ENCODE results near the gene CCDC144A. TPM values are rescaled to one million over a fixed set of nuclear protein-coding genes. Genes with fewer than 3 reads are reported as not detected.
"Not testable (repeated sequence)": the region's sequence is repeated elsewhere in the genome, so short reads cannot be mapped to it uniquely, and the experiment has no call there.

CCDC144A gene
- total RNA-seq, 1 experiment from 2014 or later, result 1.9 TPM

DNA sequence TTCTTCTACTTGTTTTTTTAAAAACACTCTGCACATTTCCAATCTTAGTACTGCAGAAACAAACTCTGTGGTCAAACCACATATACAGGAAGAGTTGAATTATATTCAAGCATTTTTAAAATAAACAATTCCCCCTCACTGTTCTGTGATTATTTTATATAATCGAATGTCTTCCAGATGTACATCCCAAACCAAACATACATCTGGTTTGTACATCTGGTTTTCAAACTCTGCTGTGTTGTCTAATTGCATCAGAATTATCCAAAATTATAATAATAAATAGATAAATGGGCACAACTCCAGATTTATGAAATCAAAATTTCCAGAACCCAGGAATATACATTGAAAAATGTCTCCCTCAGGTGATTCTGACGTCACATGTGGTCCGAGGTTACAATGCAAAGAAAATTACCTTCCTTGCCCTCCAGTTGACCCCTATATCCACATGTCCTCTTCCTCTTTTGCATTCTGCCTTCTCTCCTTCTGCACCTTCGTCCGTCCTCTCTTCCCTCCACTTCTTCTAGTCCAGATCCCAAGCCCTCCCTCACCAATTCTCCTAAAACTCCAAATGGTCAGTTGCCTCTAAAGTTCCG, 13.3 kb upstream of the CCDC144A start:
- DNase-seq, result no peak
- no peak overlapping the region for H2BK120ac ChIP-seq (ENCODE audit: low read depth, low read length, poor library complexity, severe bottlenecking)
- no peak overlapping the region for H3K4me3 Mint-ChIP-seq
- H3K14ac ChIP-seq (ENCODE audit: insufficient read depth, low read length), result no peak overlapping the region
- no peaks in the 10 kb centered on the region for H3K23me2 ChIP-seq (ENCODE audit: insufficient read length, low read depth, low read length, poor library complexity, severe bottlenecking)
- no peak overlapping the region for H4K8ac ChIP-seq (replicated peaks; ENCODE audit: insufficient read length, low read depth, low read length)
- H3K79me1 ChIP-seq (ENCODE audit: insufficient read depth, low read depth, low read length, poor library complexity, severe bottlenecking), result no peaks in the 10 kb centered on the region
- peaks cover 0 to 12% of the 10 kb centered on the region in 2 experiments; a peak in 2 of 4 replicates for H3K4me1 Mint-ChIP-seq
- H3K9me3 Mint-ChIP-seq, result no peaks in the 10 kb centered on the region
- H3K4ac ChIP-seq (ENCODE audit: low read depth, low read length), result no peak overlapping the region
- no peaks in the 10 kb centered on the region for H3K4me1 ChIP-seq (ENCODE audit: insufficient read depth, low read length)
- H3K27ac Mint-ChIP-seq, result no peak overlapping the region
- no CpG with 5 or more reads among the region's 6 CpGs for WGBS (ENCODE audit: extremely low coverage, insufficient read length, low lambda C conversion rate)
- H3K79me2 ChIP-seq (ENCODE audit: insufficient read depth, low read length), result no peaks in the 10 kb centered on the region
- H2AFZ ChIP-seq (ENCODE audit: low read length), result no peak overlapping the region
- no peak overlapping the region for H2BK12ac ChIP-seq (ENCODE audit: insufficient read length, low read depth, low read length)
- no peak overlapping the region for H3K18ac ChIP-seq (ENCODE audit: insufficient read length, low read depth, low read length)
- no peak overlapping the region for H3K9ac ChIP-seq (ENCODE audit: extremely low read depth, insufficient read length, low read length)
- no peak overlapping the region for H3K23ac ChIP-seq (ENCODE audit: insufficient read length, low read depth, low read length)
- TF ChIP-seq, protein P1, sequence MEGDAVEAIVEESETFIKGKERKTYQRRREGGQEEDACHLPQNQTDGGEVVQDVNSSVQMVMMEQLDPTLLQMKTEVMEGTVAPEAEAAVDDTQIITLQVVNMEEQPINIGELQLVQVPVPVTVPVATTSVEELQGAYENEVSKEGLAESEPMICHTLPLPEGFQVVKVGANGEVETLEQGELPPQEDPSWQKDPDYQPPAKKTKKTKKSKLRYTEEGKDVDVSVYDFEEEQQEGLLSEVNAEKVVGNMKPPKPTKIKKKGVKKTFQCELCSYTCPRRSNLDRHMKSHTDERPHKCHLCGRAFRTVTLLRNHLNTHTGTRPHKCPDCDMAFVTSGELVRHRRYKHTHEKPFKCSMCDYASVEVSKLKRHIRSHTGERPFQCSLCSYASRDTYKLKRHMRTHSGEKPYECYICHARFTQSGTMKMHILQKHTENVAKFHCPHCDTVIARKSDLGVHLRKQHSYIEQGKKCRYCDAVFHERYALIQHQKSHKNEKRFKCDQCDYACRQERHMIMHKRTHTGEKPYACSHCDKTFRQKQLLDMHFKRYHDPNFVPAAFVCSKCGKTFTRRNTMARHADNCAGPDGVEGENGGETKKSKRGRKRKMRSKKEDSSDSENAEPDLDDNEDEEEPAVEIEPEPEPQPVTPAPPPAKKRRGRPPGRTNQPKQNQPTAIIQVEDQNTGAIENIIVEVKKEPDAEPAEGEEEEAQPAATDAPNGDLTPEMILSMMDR (conservative IDR thresholded peaks at IDR 0.05), result no peak
- no peak overlapping the region for H3K27ac ChIP-seq (ENCODE audit: insufficient read length, low read depth, low read length)
- H3K36me3 Mint-ChIP-seq (ENCODE audit: insufficient read depth in 1 of 3, low read depth in 3 of 3), result no peaks in the 10 kb centered on the region
- no peaks in the 10 kb centered on the region for H3K27me3 Mint-ChIP-seq (ENCODE audit: low read depth)
- no peaks in the 10 kb centered on the region for H4K20me1 ChIP-seq (ENCODE audit: control insufficient read depth, insufficient read depth, insufficient read length)
- H3K4me2 ChIP-seq (ENCODE audit: insufficient read depth, insufficient read length, low read length), result no peak overlapping the region
- H2AK5ac ChIP-seq (ENCODE audit: insufficient read length, low read length), result no peak overlapping the region
- H3K9me3 ChIP-seq (ENCODE audit: control insufficient read depth, low read depth, low read length), result no peaks in the 10 kb centered on the region
- no peaks in the 10 kb centered on the region for H3K27me3 ChIP-seq (ENCODE audit: insufficient read depth, low read length)
- H2BK5ac ChIP-seq (ENCODE audit: insufficient read length, low read length), result no peak overlapping the region
- no peak overlapping the region for H4K5ac ChIP-seq (ENCODE audit: insufficient read length, low read depth, low read length)
- H3K56ac ChIP-seq (ENCODE audit: insufficient read length, low read depth, low read length), result no peak overlapping the region
- no peak overlapping the region for H2BK15ac ChIP-seq (ENCODE audit: low read depth, low read length)
- H2BK20ac ChIP-seq (ENCODE audit: low read depth, low read length, poor library complexity, severe bottlenecking), result no peak overlapping the region
- no peak overlapping the region for H4K91ac ChIP-seq (ENCODE audit: insufficient read length, low read depth, low read length)
- no peak overlapping the region for H3T11ph ChIP-seq (ENCODE audit: low read length)

DNA sequence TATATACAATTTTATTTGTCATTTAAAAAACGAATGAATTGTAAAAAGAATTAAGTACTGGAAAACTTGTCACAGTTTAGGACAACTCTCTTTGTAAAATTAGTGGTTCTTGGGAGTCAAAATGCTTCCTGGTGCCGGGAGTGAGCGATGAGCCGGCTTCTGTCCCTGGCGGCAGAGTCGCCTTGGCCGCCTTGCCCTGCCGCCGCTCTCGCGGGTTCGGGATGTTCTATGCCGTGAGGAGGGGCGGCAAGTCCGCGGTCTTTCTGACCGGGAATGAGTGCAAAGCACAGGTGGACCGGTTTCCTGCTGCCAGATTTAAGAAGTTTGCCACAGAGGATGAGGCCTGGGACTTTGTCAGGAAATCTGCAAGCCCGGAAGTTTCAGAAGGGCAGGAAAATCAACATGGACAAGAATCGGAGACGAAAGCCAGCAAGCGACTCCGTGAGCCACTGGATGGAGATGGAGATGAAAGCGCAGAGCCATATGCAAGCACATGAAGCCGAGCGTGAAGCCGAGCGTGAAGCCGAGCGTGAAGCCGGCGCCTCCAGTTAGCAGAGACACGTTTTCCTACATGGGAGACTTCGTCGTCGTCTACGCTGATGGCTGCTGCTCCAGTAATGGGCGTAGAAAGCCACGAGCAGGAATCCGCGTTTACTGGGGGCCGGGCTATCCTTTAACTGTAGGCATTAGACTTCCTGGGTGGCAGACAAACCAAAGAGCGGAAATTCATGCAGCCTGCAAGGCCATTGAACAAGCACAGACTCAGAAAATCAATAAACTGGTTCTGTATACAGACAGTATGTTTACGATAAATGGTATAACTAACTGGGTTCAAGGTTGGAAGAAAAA, 6.5 kb upstream of the CCDC144A start:
- H3K4me2 ChIP-seq (ENCODE audit: insufficient read depth, insufficient read length, low read length); H4K20me1 ChIP-seq (ENCODE audit: control insufficient read depth, insufficient read depth, insufficient read length); H2BK5ac ChIP-seq (ENCODE audit: insufficient read length, low read length); H3K27ac ChIP-seq (ENCODE audit: insufficient read length, low read depth, low read length); H2BK120ac ChIP-seq (ENCODE audit: low read depth, low read length, poor library complexity, severe bottlenecking); H3K79me1 ChIP-seq (ENCODE audit: insufficient read depth, low read depth, low read length, poor library complexity, severe bottlenecking); H2AK5ac ChIP-seq (ENCODE audit: insufficient read length, low read length); H3K27me3 ChIP-seq (ENCODE audit: insufficient read depth, low read length); H3K18ac ChIP-seq (ENCODE audit: insufficient read length, low read depth, low read length); H3K36me3 Mint-ChIP-seq (ENCODE audit: insufficient read depth in 1 of 3, low read depth in 3 of 3); H3K4me1 ChIP-seq (ENCODE audit: insufficient read depth, low read length); H2BK20ac ChIP-seq (ENCODE audit: low read depth, low read length, poor library complexity, severe bottlenecking); H3K9me3 ChIP-seq (ENCODE audit: control insufficient read depth, low read depth, low read length); H3K23ac ChIP-seq (ENCODE audit: insufficient read length, low read depth, low read length); H3K14ac ChIP-seq (ENCODE audit: insufficient read depth, low read length); H4K5ac ChIP-seq (ENCODE audit: insufficient read length, low read depth, low read length); H3K27me3 Mint-ChIP-seq (ENCODE audit: low read depth); H2BK15ac ChIP-seq (ENCODE audit: low read depth, low read length); H2AFZ ChIP-seq (ENCODE audit: low read length); H3K9me3 Mint-ChIP-seq; H3K56ac ChIP-seq (ENCODE audit: insufficient read length, low read depth, low read length); H2BK12ac ChIP-seq (ENCODE audit: insufficient read length, low read depth, low read length); H4K91ac ChIP-seq (ENCODE audit: insufficient read length, low read depth, low read length); H3K9ac ChIP-seq (ENCODE audit: extremely low read depth, insufficient read length, low read length); H3T11ph ChIP-seq (ENCODE audit: low read length); H3K27ac Mint-ChIP-seq; H3K4ac ChIP-seq (ENCODE audit: low read depth, low read length); H3K23me2 ChIP-seq (ENCODE audit: insufficient read length, low read depth, low read length, poor library complexity, severe bottlenecking); H4K8ac ChIP-seq (replicated peaks; ENCODE audit: insufficient read length, low read depth, low read length); H3K79me2 ChIP-seq (ENCODE audit: insufficient read depth, low read length): not testable (repeated sequence)
- Mint-ChIP-seq H3K4me1 (peaks cover 26 to 40% of the 10 kb centered on the region in 2 experiments), H3K4me3 (peak overlapping the region in 1 of 2 experiments; percentile 14; a peak in 1 of 5 replicates)
- no CpG with 5 or more reads among the region's 44 CpGs for WGBS (ENCODE audit: extremely low coverage, insufficient read length, low lambda C conversion rate)
- DNase-seq, result peak; percentile 66

Measured in H9 (cell line).